SU-DHL-6 (cell line): ENCODE data around the gene APOBEC3G.

Experiments used
- H2AFZ ChIP-seq: fragments of 200-600 bp; sonication (generic); 2 replicates; pipeline ENCODE4 v1.6.1; 2014; ENCODE audit warnings: low read depth, mild to moderate bottlenecking, moderate library complexity, mixed read lengths, antibody characterized with exemption, low read length; ENCODE audit not compliant: severe bottlenecking
- H3F3A ChIP-seq: fragments of 200-600 bp; shearing (Covaris generic); 2 replicates; pipeline ENCODE4 v1.6.0; 2016; ENCODE audit warnings: antibody characterized with exemption, mild to moderate bottlenecking; ENCODE audit not compliant: insufficient read depth
- H3K27ac ChIP-seq: fragments of 200-600 bp; sonication (generic); 2 replicates; pipeline ENCODE4 v1.5.1; 2016; ENCODE audit warnings: low read depth, mild to moderate bottlenecking, low read length, moderate library complexity, mixed read lengths
- H3K27me3 ChIP-seq: fragments of 200-600 bp; sonication (generic), shearing (Covaris generic); 2 replicates; pipeline ENCODE4 v1.6.0; 2014; ENCODE audit warnings: mild to moderate bottlenecking, low read length
- H3K36me3 ChIP-seq: fragments of 200-600 bp; sonication (generic); 2 replicates; pipeline ENCODE4 v1.6.1; 2014; ENCODE audit warnings: mild to moderate bottlenecking, low read length, mixed read lengths
- H3K4me2 ChIP-seq: fragments of 300-600, 200-600 bp; shearing (Covaris generic), sonication (generic); 2 replicates; pipeline ENCODE4 v1.6.0; 2014; ENCODE audit warnings: low read length, low read depth, mild to moderate bottlenecking; ENCODE audit not compliant: poor library complexity, severe bottlenecking
- H3K4me3 ChIP-seq: fragments of 200-600 bp; sonication (generic); 2 replicates; pipeline ENCODE4 v1.5.1; 2014; ENCODE audit warnings: antibody characterized with exemption, low read length, mild to moderate bottlenecking, mixed read lengths; ENCODE audit not compliant: insufficient read depth, poor library complexity, severe bottlenecking
- H3K79me2 ChIP-seq: fragments of 200-600 bp; sonication (generic); 2 replicates; pipeline ENCODE4 v1.6.1; 2014; ENCODE audit warnings: mild to moderate bottlenecking, low read length, moderate library complexity; ENCODE audit not compliant: insufficient read depth
- H3K9ac ChIP-seq: fragments of 200-600 bp; sonication (generic); 2 replicates; pipeline ENCODE4 v1.7.0; 2014; ENCODE audit warnings: mild to moderate bottlenecking, low read length
- H3K9me2 ChIP-seq: fragments of 200-600 bp; sonication (generic); replicated peaks from 2 replicates; pipeline ENCODE4 v1.6.1; 2014; ENCODE audit warnings: low read length; ENCODE audit not compliant: insufficient read depth
- H3K9me3 ChIP-seq: fragments of 200-600 bp; sonication (generic); 2 replicates; pipeline ENCODE4 v1.6.1; 2014; ENCODE audit warnings: low read length, mixed read lengths; ENCODE audit not compliant: insufficient read depth
- H4K20me1 ChIP-seq: fragments of 200-600 bp; sonication (generic); 2 replicates; pipeline ENCODE4 v1.6.1; 2014; ENCODE audit warnings: low read depth, mild to moderate bottlenecking, antibody characterized with exemption, low read length, moderate library complexity, mixed read lengths
- EZH2phosphoT487 ChIP-seq: fragments of 200-600 bp; sonication (generic), shearing (Covaris generic); conservative IDR thresholded peaks from 2 replicates; pipeline ENCODE4 v1.6.1; 2018; ENCODE audit warnings: mild to moderate bottlenecking, antibody characterized with exemption, low read length, moderate library complexity, mixed read lengths
- TF ChIP-seq, protein P1 (sequence below): fragments of 200-600 bp; sonication (generic); IDR thresholded peaks from one replicate; pipeline ENCODE4 v1.5.1; 2017; ENCODE audit warnings: antibody characterized with exemption, mild to moderate bottlenecking, low read length, moderate library complexity; ENCODE audit not compliant: insufficient read depth, poor library complexity, severe bottlenecking

APOBEC3G gene

GRCh38 chr22:39084666-39085065, 7.6 kb downstream of the APOBEC3G start:
- no peaks in the 10 kb centered on the region for H3K27me3 ChIP-seq
- H4K20me1 ChIP-seq: no peaks in the 10 kb centered on the region
- H3K36me3 ChIP-seq: no peaks in the 10 kb centered on the region; the same call in 1 of the 2 replicates
- H3K27ac ChIP-seq: no peak overlapping the region
- H3K9ac ChIP-seq: no peak overlapping the region
- no peaks in the 10 kb centered on the region for H3K9me3 ChIP-seq
- no peak overlapping the region for H2AFZ ChIP-seq
- no peaks in the 10 kb centered on the region for H3K79me2 ChIP-seq
- no peak overlapping the region for H3K4me3 ChIP-seq
- peaks cover 3% of the 10 kb centered on the region; the same call in 1 of the 2 replicates for H3F3A ChIP-seq
- TF ChIP-seq, protein P1, sequence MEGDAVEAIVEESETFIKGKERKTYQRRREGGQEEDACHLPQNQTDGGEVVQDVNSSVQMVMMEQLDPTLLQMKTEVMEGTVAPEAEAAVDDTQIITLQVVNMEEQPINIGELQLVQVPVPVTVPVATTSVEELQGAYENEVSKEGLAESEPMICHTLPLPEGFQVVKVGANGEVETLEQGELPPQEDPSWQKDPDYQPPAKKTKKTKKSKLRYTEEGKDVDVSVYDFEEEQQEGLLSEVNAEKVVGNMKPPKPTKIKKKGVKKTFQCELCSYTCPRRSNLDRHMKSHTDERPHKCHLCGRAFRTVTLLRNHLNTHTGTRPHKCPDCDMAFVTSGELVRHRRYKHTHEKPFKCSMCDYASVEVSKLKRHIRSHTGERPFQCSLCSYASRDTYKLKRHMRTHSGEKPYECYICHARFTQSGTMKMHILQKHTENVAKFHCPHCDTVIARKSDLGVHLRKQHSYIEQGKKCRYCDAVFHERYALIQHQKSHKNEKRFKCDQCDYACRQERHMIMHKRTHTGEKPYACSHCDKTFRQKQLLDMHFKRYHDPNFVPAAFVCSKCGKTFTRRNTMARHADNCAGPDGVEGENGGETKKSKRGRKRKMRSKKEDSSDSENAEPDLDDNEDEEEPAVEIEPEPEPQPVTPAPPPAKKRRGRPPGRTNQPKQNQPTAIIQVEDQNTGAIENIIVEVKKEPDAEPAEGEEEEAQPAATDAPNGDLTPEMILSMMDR: no peak
- TF ChIP-seq EZH2phosphoT487: no peak
- H3K4me2 ChIP-seq: no peak overlapping the region
- H3K9me2 ChIP-seq: no peaks in the 10 kb centered on the region

DNA sequence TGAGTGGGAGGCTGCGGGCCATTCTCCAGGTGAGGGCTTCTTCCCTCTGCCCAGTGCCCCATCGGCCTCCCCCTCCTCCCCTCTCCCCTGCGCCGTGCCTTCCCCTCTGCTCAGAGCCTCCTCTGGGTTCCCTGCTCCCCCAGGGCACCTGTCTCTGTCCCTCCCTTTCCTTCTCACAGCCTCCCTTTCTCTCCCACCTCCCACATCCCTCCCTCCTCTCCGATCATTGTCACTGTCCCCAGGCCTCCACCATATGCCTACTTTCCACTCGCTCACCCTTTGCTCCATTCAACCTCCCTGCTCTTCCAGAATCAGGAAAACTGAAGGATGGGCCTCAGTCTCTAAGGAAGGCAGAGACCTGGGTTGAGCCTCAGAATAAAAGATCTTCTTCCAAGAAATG, 10.0 kb downstream of the APOBEC3G start:
- Histone ChIP-seq H3K9me3 (no peaks in the 10 kb centered on the region), H3K27me3 (no peaks in the 10 kb centered on the region), H3K4me3 (no peak overlapping the region), H3K9ac (no peak overlapping the region), H3K9me2 (no peaks in the 10 kb centered on the region), H4K20me1 (no peaks in the 10 kb centered on the region), H3K27ac (no peak overlapping the region), H2AFZ (no peak overlapping the region), H3K79me2 (no peaks in the 10 kb centered on the region), H3K36me3 (no peaks in the 10 kb centered on the region), H3K4me2 (no peak overlapping the region), H3F3A (peaks cover 3% of the 10 kb centered on the region; the same call in 1 of the 2 replicates)
- no peak for TF ChIP-seq EZH2phosphoT487
- TF ChIP-seq, protein P1: no peak

DNA sequence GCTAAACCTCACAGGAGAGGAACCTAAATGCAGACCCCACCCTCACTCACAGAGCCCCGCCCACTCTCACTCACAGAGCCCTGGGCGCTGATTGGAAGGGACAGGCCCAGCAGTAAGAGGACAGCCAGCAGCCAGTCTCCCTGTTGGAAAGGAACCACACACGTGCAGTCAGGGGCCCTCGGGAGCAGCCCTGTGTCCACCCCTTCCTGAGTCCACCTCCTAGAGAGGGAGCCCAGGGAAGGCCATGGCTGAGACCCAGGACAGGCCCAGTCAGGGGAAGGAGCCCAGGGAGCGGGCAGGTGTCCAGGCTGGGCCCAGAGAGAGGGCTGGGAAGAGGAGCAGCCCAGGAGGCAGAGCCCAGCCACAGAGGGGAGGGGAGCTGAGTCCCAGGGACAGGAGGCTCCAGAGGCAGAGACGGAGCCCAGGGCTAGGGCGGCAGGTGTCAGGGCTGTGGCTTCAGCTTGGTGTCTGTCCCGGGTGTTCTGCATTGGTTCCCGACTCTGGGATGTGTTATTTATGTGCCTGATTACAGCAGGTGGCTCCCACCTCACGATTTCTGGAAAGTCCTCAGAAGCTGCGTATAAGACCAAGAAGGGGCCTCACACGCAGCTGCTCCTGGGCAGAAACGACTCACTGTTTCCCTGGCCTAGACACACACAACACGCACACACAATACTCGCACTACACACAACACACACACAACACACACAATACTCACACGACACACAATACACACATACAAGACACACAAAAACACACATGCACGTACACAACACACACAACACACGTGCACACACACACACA, 11.0 kb downstream of the APOBEC3G start:
- Histone ChIP-seq H3F3A (peaks cover 3% of the 10 kb centered on the region; the same call in 1 of the 2 replicates), H3K27ac (no peak overlapping the region), H3K9ac (no peak overlapping the region), H3K27me3 (no peaks in the 10 kb centered on the region), H3K4me3 (no peak overlapping the region), H3K36me3 (no peaks in the 10 kb centered on the region), H2AFZ (no peak overlapping the region), H3K79me2 (no peaks in the 10 kb centered on the region), H3K9me3 (no peaks in the 10 kb centered on the region), H4K20me1 (no peaks in the 10 kb centered on the region), H3K9me2 (no peaks in the 10 kb centered on the region), H3K4me2 (no peak overlapping the region)
- TF ChIP-seq, protein P1: no peak
- TF ChIP-seq EZH2phosphoT487: no peak
